Heart left ventricle (tissue), 13 donors: ENCODE results near the gene SLC19A2.

ENCODE experiments used
- CTCF ChIP-seq, 12 donors: fragments of 200-600 bp; sonication (generic) in 4 of 12; IDR thresholded peaks; one replicate each; pipeline versions ENCODE4 v1.5.0 to v1.8.0; 2018 to 2022; ENCODE audit warnings: antibody characterized with exemption in 12 of 12, mild to moderate bottlenecking in 5 of 12
- POLR2A ChIP-seq, 2 donors: fragments of 450-650 bp; IDR thresholded peaks; one replicate each; pipeline ENCODE4 v1.6.1; 2017; ENCODE audit warnings: antibody characterized with exemption in 2 of 2, mild to moderate bottlenecking in 2 of 2, moderate library complexity in 2 of 2
- donor health status: ischemic (EF 13 %, LVEDD 7.1; RV severe dilation, severe dysfunction).
- donor health status: DM: no; HTN: yes; CAD: no.
- donor health status: DM: no; HTN: no; CAD: no.
- donor health status: ischemic (EF 25% LVEDD 6.9; RV normal size, moderate dysfunction).
- donor health status: ischemic (EF 25% LVEDD 5.7; RV mildly dilated, moderate dysfunction).
- donor health status: ischemic (EF 35%, LVEDD 5.7; RV mildly dilated, moderate dysfunction).
- donor health status: nonischemic (EF 11% LVEDD 7.7; RV severe dilation, severe dysfunction).
- donor health status: DM: yes; HTN: yes; CAD: no.
- donor health status: PGD.
- donor health status: ischemic (EF 29% LVEDD 5.4; RV normal size, mild dysfunction).
- donor health status: nonischemic (EF 23%, LVEDD 6.1; RV moderate dilation, normal function).

GRCh38 chr1:169460191-169460833, 25.4 kb downstream of the SLC19A2 start:
- TF ChIP-seq POLR2A (IDR thresholded peaks at IDR 0.05) = no peak
- TF ChIP-seq CTCF (IDR thresholded peaks at IDR 0.05) = no peak
